Activated gamma-delta T cell (primary cell): ENCODE measurements around the gene AGAP1.

Experiments used
- DNase-seq: peaks from one replicate; lab custom pipeline; 2025; lab: John Stamatoyannopoulos, UW

The AGAP1 gene

GRCh38 chr2:235964787-235965390 lies 471.0 kb downstream of the AGAP1 start:
- DNase-seq: no peak

GRCh38 chr2:235966396-235966795 lies 472.6 kb downstream of the AGAP1 start:
- no peak for DNase-seq

DNA sequence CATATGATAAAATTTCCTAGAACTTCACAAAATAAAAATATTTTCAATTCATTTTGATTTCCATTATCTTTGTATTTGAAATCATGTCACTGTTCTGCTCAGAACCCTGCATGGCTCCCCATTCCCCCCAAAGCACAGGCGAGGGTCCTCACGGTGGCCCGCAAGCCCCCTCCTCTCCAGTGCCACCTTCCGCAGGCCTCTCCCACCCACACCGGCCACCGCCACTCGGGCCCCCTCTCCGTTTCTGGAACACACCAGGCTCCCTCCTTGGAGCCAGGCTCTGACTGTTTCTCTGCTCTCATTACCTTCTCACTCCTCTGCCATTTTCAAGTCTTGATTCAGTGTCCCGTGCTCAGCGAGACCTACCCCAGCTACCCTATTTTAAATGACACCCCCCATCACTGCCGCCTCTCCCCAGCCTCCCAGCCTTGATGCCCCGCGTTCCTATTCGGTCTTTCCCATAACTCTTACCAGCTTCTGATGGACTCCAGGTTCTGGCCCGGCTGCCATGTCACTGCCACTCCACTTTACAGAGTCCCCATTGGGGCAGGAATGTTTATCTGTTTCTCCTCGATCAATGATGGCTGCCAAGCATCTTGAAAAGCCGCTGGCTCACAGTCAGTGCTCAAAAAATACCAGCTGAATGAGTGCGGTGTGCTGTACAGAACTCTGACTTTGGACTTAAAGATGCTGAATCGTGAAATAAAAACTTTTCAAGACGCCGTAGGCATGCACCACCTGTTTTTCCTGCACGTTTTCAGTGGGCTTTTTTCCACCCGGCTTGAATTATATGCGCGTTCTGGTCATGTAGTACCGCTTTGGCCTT lies 473.3 kb downstream of the AGAP1 start:
- DNase-seq: no peak

DNA sequence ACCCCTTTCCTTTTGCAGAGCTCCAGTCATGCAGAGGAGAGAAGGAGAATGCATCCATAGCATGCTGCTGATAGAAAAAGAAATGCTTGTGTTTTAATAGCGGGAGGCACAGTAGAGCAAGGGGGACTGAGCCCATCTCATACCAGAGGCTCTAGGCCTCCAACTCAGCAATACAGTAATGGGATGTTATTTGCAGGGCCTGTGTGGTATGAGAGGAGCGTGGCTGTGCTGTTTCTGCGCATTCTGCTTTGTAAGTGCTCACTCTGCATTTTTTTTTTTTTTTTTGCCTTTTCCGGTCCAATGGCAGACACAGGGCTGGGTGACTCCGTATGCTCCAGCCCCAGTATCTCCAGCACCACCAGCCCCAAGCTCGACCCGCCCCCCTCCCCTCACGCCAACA lies 474.3 kb downstream of the AGAP1 start:
- no peak for DNase-seq

- DNase-seq: no peak
Measured at GRCh38 chr2:235968616-235969324, 474.9 kb downstream of the AGAP1 start.

DNA sequence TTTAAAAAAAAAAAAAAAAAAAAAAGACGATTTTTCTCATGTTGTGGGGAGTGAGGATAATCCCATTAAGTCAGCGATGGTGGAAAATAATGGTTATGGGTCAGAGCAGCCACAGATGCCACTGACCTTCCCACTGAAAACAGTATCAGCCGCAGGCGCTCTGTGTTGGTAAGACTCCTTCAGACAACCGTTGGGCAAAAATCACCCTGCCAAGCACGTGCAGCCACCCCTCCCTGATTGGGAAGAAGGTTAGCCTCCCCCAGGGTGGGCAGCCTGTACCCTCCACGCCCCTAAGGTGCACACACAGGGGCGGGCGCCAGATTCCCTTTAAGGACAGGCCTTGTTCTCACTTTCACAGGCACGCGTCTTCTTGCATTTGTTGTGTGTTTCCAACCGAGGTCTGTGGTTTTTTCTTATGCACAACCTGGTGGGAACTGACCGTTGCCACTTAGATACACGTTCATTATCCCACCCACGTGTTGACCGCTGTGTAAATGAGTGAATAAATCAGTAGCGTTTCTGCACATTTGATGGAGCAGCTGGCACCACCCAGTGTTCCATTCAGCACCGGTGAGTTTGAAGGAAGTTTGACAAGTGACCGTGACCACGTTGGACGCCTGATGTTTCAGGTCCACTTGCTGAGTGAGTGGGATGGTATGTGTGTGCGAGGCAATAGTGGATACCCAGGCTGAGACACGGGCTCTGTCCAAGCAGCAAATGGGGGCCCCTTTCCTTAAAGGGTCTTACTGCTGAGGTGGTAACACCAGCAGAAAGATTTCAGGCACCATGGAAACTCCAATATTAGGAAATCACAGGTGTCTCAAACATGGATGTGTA lies 476.6 kb downstream of the AGAP1 start:
- no peak for DNase-seq

DNA sequence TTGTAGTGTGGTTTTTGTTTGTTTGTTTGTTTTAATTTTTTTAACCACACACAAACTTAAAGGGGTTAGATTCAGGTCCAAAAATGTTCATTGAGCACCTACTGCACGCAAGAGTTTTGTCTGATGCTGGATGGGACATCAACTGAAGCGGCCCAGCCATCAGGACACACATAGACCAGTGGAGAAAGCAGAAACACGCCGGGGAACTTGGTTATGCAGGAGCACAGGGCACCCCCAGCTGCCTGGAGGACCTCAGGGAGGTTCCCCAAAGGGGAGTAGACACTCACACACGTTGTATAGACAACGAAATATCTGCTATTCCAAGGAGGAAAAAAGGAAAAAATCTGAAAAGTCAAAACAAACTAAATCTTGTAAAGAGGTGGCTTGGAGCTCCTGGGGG lies 482.7 kb downstream of the AGAP1 start:
- no peak for DNase-seq

- no peak for DNase-seq
Measured at GRCh38 chr2:235976956-235977355, 483.1 kb downstream of the AGAP1 start.

- no peak for DNase-seq
Measured at GRCh38 chr2:235977445-235977844, 483.6 kb downstream of the AGAP1 start.

- DNase-seq: no peak
Measured at GRCh38 chr2:235978022-235978421, 484.2 kb downstream of the AGAP1 start.

GRCh38 chr2:235979037-235979436 lies 485.2 kb downstream of the AGAP1 start:
- no peak for DNase-seq

GRCh38 chr2:235979753-235980435 lies 486.1 kb downstream of the AGAP1 start:
- DNase-seq: no peak

DNA sequence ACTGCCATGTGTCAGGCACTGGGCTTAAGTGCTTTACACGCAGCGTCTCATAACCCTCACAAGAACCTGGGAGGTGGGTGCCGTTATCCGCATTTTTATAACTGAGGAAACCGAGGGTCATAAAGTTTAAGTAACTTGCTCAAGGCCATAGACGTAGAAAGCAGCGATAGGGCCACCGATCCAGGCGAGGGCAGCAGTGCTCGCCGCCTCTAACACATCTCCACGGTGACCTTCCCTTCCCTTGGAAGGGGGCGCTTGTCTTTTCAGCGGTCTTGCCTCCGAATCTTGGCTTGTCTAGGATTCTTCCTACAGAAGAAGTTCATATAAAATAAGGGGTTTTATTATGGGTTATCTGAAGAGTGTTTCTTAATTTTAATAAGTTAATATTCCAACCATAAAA lies 487.8 kb downstream of the AGAP1 start:
- no peak for DNase-seq

DNA sequence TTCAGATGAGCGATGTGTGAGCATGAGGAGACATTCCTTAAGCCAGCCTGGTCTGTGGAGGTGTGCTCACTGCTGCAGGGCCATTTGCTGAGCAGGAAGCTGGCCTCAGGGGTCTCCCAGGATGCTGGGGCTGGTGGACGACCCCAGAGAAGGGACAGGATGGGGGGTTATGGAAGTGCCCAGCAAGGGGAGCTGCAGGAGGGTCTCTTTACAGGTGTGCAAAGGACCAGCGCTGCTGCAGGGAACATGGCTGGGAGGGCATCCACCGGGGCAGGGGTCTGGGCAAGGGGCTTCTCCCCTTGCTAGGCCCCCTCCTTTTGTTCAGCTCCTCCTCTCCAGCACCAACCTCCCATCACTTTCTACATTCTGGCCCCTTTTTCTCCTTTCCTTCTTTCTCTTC lies 489.2 kb downstream of the AGAP1 start:
- no peak for DNase-seq

GRCh38 chr2:235984552-235984951 lies 490.7 kb downstream of the AGAP1 start:
- no peak for DNase-seq

DNA sequence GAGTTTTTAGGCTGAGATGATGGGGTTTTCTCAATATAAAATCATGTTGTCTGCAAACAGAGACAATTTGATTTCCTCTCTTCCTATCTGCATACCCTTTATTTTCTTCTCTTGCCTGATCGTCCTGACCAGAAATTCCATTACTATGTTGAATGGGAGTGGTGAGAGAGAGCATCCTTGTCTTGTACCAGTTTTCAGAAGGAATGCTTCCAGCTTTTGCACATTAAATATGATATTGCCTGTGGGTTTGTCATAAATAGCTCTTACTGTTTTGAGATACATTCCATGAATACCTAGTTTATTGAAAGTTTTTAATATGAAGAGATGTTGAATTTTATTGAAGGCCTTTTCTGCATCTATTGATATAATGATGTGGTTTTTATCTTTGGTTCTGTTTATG lies 492.5 kb downstream of the AGAP1 start:
- no peak for DNase-seq

DNA sequence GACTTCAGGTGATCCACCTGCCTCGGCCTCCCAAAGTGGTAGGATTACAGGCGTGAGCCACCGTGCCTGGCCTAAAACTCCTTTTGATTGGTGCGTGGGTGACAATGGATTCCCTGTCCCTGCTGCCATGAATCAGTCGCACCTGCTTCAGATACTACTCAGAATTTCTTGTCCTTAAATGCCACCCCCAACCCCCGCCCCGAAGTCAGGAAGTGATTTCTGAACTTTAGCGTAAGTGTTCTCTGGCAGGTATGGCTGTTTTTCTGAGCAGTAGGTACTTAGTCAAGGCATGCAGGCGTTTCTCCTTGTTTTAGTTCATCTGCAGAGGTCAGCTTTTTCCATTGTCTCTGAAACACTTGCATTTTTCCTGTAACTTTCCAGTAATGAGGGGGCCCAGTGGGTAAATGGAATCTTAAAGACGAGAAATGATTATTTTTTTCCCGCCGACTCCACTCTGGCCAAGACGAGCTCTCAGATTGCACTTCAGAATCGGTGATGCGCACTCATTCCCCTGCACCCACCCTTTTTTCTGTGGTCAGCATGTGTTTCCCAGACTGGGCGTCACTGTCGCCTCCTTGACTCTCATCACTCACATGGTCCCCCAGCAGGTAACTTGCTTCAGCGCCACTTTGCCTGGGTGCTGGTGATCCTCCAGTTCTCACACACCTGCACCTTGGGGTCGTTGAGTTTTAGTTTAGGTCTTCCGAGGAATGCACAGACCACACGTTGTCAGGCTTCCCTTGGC lies 494.6 kb downstream of the AGAP1 start:
- no peak for DNase-seq

- DNase-seq: no peak
Measured at GRCh38 chr2:235989591-235989990, 495.7 kb downstream of the AGAP1 start.

DNA sequence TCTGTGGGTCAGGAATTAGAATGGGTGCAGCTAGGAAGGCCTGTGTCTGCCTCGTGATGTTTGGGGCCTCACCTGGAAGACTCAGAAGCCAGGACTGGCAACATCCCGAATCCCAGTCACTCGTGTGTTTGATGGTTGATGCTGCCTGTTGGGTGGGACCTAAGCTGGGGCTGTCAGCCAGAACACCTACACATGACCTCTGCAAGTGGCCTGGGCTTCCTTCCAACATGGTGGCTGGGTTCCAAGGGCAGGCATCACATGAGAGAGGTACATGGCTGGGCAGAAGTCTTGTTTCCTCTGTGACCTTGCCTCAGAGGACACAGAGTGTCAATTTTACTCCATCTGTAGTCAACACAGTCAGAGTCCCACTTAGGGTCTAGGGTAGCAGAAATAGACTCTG lies 496.5 kb downstream of the AGAP1 start:
- no peak for DNase-seq

- no peak for DNase-seq
Measured at GRCh38 chr2:235992024-235992423, 498.2 kb downstream of the AGAP1 start.

- DNase-seq: no peak
Measured at GRCh38 chr2:235996419-235996818, 502.6 kb downstream of the AGAP1 start.
